GM12878 (cell line): ENCODE measurements around the gene ASB8.

Source experiments
- CTCF ChIP-seq, 3 experiments: IDR thresholded peaks in 2 of 3; conservative IDR thresholded peaks in 1 of 3; 2 replicates each; pipeline ENCODE4 v1.5.1; 2011; ENCODE audit warnings: low read depth in 3 of 3, low read length in 3 of 3, mild to moderate bottlenecking in 3 of 3, control low read depth in 2 of 3, moderate library complexity in 2 of 3, inconsistent platforms in 1 of 3, mixed read lengths in 1 of 3; ENCODE audit not compliant: control insufficient read depth in 2 of 3, insufficient read depth in 1 of 3; ENCODE audit errors: extremely low read depth in 1 of 3
- EP300 ChIP-seq, 2 experiments: fragments of 150-350 bp in 1 of 2; IDR thresholded peaks; 2 replicates each; pipeline ENCODE4 v1.6.1; 2011 to 2012; ENCODE audit warnings: low read depth in 2 of 2, low read length in 2 of 2, borderline replicate concordance in 1 of 2, improper control_type of control experiment in 1 of 2, inconsistent platforms in 1 of 2; ENCODE audit not compliant: control insufficient read depth in 1 of 2
- JUND ChIP-seq: IDR thresholded peaks from 2 replicates; pipeline ENCODE4 v1.6.1; 2012; ENCODE audit warnings: low read depth, mild to moderate bottlenecking, low read length, improper control_type of control experiment, moderate library complexity
- KDM1A ChIP-seq: fragments of 200-600 bp; sonication (generic); IDR thresholded peaks from 2 replicates; pipeline ENCODE4 v1.6.1; 2016; ENCODE audit warnings: borderline replicate concordance
- MTA2 ChIP-seq: fragments of 450-650 bp; IDR thresholded peaks from 2 replicates; pipeline ENCODE4 v1.6.1; 2016; ENCODE audit warnings: low read depth, mild to moderate bottlenecking, moderate library complexity
- NFYA ChIP-seq: IDR thresholded peaks from 2 replicates; pipeline ENCODE4 v1.6.1; 2011; ENCODE audit warnings: low read depth, mild to moderate bottlenecking, low read length, improper control_type of control experiment, borderline replicate concordance
- TAF1 ChIP-seq: IDR thresholded peaks from 2 replicates; pipeline ENCODE4 v1.6.1; 2011; ENCODE audit warnings: mild to moderate bottlenecking, low read depth, low read length, borderline replicate concordance
- TF ChIP-seq, protein P1 (sequence below): fragments of 150-350 bp; IDR thresholded peaks from 2 replicates; pipeline ENCODE4 v1.6.1; 2014; ENCODE audit warnings: mild to moderate bottlenecking, low read depth, low read length

DNA sequence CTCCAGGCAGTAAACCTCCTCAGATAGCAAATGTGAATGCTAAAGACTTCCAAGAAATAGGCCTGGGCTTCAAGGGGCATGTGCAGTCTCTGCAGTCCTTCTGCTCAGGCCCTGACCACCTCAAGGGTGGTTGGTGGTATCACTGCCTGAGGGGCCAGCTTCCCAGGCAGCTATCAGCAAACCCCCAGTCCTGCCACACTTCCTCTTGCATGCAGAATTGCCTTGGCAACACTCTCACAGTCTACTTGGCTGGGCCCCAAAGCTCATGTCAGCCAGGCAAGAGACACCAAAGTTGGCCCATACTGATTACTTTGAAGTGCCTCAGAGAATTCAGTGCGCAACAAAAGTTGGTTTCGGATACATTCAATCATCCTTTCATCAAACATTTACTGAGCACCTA lies 3.5 kb upstream of the ASB8 start:
- TF ChIP-seq CTCF (IDR thresholded peaks at IDR 0.05 in 2 of 3, conservative IDR thresholded peaks at IDR 0.05 in 1 of 3; ENCODE audit: control insufficient read depth in 2 of 3, extremely low read depth in 1 of 3, insufficient read depth in 1 of 3, low read depth in 3 of 3, low read length in 3 of 3) (no peak), KDM1A (no peak), TAF1 (no peak), EP300 (IDR thresholded peaks at IDR 0.05; ENCODE audit: borderline replicate concordance in 1 of 2, control insufficient read depth in 1 of 2, low read depth in 2 of 2, low read length in 2 of 2) (no peak), NFYA (no peak), MTA2 (no peak), JUND (no peak)
- TF ChIP-seq, protein P1, sequence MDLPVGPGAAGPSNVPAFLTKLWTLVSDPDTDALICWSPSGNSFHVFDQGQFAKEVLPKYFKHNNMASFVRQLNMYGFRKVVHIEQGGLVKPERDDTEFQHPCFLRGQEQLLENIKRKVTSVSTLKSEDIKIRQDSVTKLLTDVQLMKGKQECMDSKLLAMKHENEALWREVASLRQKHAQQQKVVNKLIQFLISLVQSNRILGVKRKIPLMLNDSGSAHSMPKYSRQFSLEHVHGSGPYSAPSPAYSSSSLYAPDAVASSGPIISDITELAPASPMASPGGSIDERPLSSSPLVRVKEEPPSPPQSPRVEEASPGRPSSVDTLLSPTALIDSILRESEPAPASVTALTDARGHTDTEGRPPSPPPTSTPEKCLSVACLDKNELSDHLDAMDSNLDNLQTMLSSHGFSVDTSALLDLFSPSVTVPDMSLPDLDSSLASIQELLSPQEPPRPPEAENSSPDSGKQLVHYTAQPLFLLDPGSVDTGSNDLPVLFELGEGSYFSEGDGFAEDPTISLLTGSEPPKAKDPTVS: no peak
